HepG2 (cell line): ENCODE results near the gene AGR2. TPM values are rescaled to one million over a fixed set of nuclear protein-coding genes. Genes with fewer than 3 reads are reported as not detected.
A peak's percentile ranks its signal among the peaks of the same experiment; 100 is the strongest.

ENCODE experiments used
- ATAC-seq: fragments of 200-7000 bp; cut with Tn5 transposase; 3 replicates; pipeline ENCODE4 v1.9.1; 2020; ENCODE audit warnings: mild to moderate bottlenecking, moderate library complexity
- BruUV-seq: library from RNA; stranded (reverse); fragments of 400-500 nt; replicated peaks from 2 replicates; lab custom pipeline; 2021; lab: Mats Ljungman, UMichigan
- CTCF ChIA-PET: fragments of 300-600 bp; formaldehyde crosslinking; extraction: SDS; loops from one replicate; lab custom pipeline; 2021; ENCODE audit warnings: low total read pairs, inconsistent platforms, low intra/inter-chr PET ratio; lab: Yijun Ruan, JAX
- POLR2A ChIA-PET: fragments of 350-600 bp; sonication (Branson Sonifier 250); formaldehyde crosslinking; loops from one replicate; lab custom pipeline; 2020; ENCODE audit warnings: antibody characterized with exemption, inconsistent platforms; lab: Yijun Ruan, JAX
- DNase-seq: peaks from one replicate; pipeline ENCODE4 v3.0.0-alpha.2; 2015; ENCODE audit warnings: low spot score
- FAIRE-seq: peaks from 3 replicates; lab custom pipeline; 2011; peaks lifted over from hg19 to GRCh38; lab: Jason Lieb, UNC
- H2AFZ ChIP-seq: one replicate; pipeline ENCODE4 v1.6.1; 2011; ENCODE audit warnings: low read length, inconsistent platforms
- H3K27ac ChIP-seq: fragments of 300-600 bp; 3 replicates; pipeline ENCODE4 v1.8.0; 2011; ENCODE audit warnings: mixed run types, mild to moderate bottlenecking, mixed read lengths, low read length, inconsistent platforms; ENCODE audit not compliant: insufficient read depth; ENCODE audit errors: extremely low read length
- H3K27me3 ChIP-seq, 2 experiments: fragments of 200-600 bp in 1 of 2; 2 replicates in 1 of 2; 3 replicates in 1 of 2; pipeline versions ENCODE4 v1.6.0 to v1.8.0; 2011; ENCODE audit warnings: low read length in 2 of 2, mild to moderate bottlenecking in 2 of 2, moderate library complexity in 2 of 2, inconsistent platforms in 1 of 2; ENCODE audit not compliant: insufficient read depth in 2 of 2, control insufficient read depth in 1 of 2
- H3K36me3 ChIP-seq, 2 experiments: fragments of 200-600 bp in 1 of 2; replicated peaks in 1 of 2; 2 replicates in 1 of 2; 3 replicates in 1 of 2; pipeline versions ENCODE4 v1.5.1 to v1.8.0; 2011; ENCODE audit warnings: low read length in 2 of 2, inconsistent platforms in 1 of 2; ENCODE audit not compliant: insufficient read depth in 2 of 2, control insufficient read depth in 1 of 2
- H3K4me1 ChIP-seq: 2 replicates; pipeline ENCODE4 v1.5.1; 2012; ENCODE audit warnings: low read length, inconsistent platforms; ENCODE audit not compliant: insufficient read depth
- H3K4me2 ChIP-seq: 2 replicates; pipeline ENCODE4 v1.6.0; 2011; ENCODE audit warnings: low read depth, low read length, inconsistent platforms
- H3K4me3 ChIP-seq, 3 experiments: fragments of 200-600 bp in 1 of 3; sonication (generic), shearing (Covaris generic) in 1 of 3; replicated peaks in 1 of 3; 2 replicates each; pipeline ENCODE4 v1.5.1; 2011 to 2016; ENCODE audit warnings: low read length in 3 of 3, inconsistent platforms in 2 of 3, low read depth in 2 of 3, mild to moderate bottlenecking in 2 of 3, control low read depth in 1 of 3, mixed read lengths in 1 of 3; ENCODE audit not compliant: insufficient read depth in 1 of 3
- H3K79me2 ChIP-seq: one replicate; pipeline ENCODE4 v1.6.1; 2011; ENCODE audit warnings: low read length, inconsistent platforms; ENCODE audit not compliant: insufficient read depth
- H3K9ac ChIP-seq: 2 replicates; pipeline ENCODE4 v1.6.0; 2011; ENCODE audit warnings: mild to moderate bottlenecking, low read depth, low read length, inconsistent platforms; ENCODE audit not compliant: insufficient read depth
- H3K9me3 ChIP-seq: 2 replicates; pipeline ENCODE4 v1.5.1; 2012; ENCODE audit warnings: mild to moderate bottlenecking, low read length
- H4K20me1 ChIP-seq: 2 replicates; pipeline ENCODE4 v1.6.0; 2011; ENCODE audit warnings: inconsistent platforms, mild to moderate bottlenecking, low read length, moderate library complexity; ENCODE audit not compliant: insufficient read depth
- NONO ChIP-seq, 2 experiments: fragments of 450-650 bp in 1 of 2; sonication (generic) in 1 of 2; formaldehyde crosslinking in 1 of 2; IDR thresholded peaks in 1 of 2; conservative IDR thresholded peaks in 1 of 2; 2 replicates each; pipeline versions ENCODE4 v1.6.1 to v1.8.0; 2017 to 2022; ENCODE audit warnings: mild to moderate bottlenecking in 1 of 2, missing genetic modification reagents in 1 of 2, moderate library complexity in 1 of 2
- RBFOX2 ChIP-seq: fragments of 200-400 bp; formaldehyde crosslinking; IDR thresholded peaks from 2 replicates; pipeline ENCODE4 v1.6.1; 2017; ENCODE audit warnings: low read depth, mild to moderate bottlenecking, low read length
- RFX5 ChIP-seq: IDR thresholded peaks from 2 replicates; pipeline ENCODE4 v1.6.1; 2011; ENCODE audit warnings: low read depth, low read length, improper control_type of control experiment
- SALL2 ChIP-seq: sonication (generic); formaldehyde crosslinking; IDR thresholded peaks from 2 replicates; pipeline ENCODE4 v1.8.1; 2023; ENCODE audit warnings: mild to moderate bottlenecking, missing genetic modification reagents, inconsistent platforms
- SATB2 ChIP-seq: sonication (generic); formaldehyde crosslinking; IDR thresholded peaks from 2 replicates; pipeline ENCODE4 v1.5.0; 2020; ENCODE audit warnings: missing genetic modification reagents
- SPEN ChIP-seq: sonication (generic); formaldehyde crosslinking; IDR thresholded peaks from 2 replicates; pipeline ENCODE4 v1.5.1; 2020; ENCODE audit warnings: low read depth, mild to moderate bottlenecking, missing genetic modification reagents
- TAF15 ChIP-seq: fragments of 200-400 bp; formaldehyde crosslinking; IDR thresholded peaks from one replicate; pipeline ENCODE4 v1.6.1; 2018; ENCODE audit warnings: mild to moderate bottlenecking, low read depth, low read length; ENCODE audit not compliant: poor library complexity, severe bottlenecking
- TRIM22 ChIP-seq: fragments of 450-650 bp; IDR thresholded peaks from 2 replicates; pipeline ENCODE4 v1.6.1; 2017
- YY1 ChIP-seq: IDR thresholded peaks from 2 replicates; pipeline ENCODE4 v1.6.1; 2011; ENCODE audit warnings: low read length, low read depth, moderate library complexity, mild to moderate bottlenecking; ENCODE audit not compliant: insufficient read depth, insufficient replicate concordance
- ZNF333 ChIP-seq: sonication (generic); formaldehyde crosslinking; IDR thresholded peaks from 2 replicates; pipeline ENCODE4 v1.4.0; 2020; ENCODE audit warnings: mild to moderate bottlenecking, missing genetic modification reagents, borderline replicate concordance
- ZNF44 ChIP-seq: sonication (generic); formaldehyde crosslinking; IDR thresholded peaks from 2 replicates; pipeline ENCODE4 v1.5.1; 2020; ENCODE audit warnings: mild to moderate bottlenecking, missing genetic modification reagents
- ZNF577 ChIP-seq: sonication (generic); formaldehyde crosslinking; IDR thresholded peaks from 2 replicates; pipeline ENCODE4 v1.4.0; 2020; ENCODE audit warnings: mild to moderate bottlenecking, low read depth, missing genetic modification reagents, borderline replicate concordance
- ZNF670 ChIP-seq: sonication (generic); formaldehyde crosslinking; IDR thresholded peaks from 2 replicates; pipeline ENCODE4 v1.8.0; 2022; ENCODE audit warnings: mild to moderate bottlenecking, missing genetic modification reagents, borderline replicate concordance
- WGBS: methylation state at CpG from one replicate; pipeline ENCODE4 v1.1.6; 2017; ENCODE audit warnings: low lambda C conversion rate; 5-methylcytosine and 5-hydroxymethylcytosine counted together
- in situ Hi-C: cut with HindIII; loops from 2 replicates; pipeline ENCODE4 v1.10.0; 2017; ENCODE audit warnings: low pct_unique_long_range_greater_than_20kb; ENCODE audit not compliant: extremely low pct_ligation_motif_present
- intact Hi-C: fragments of 100-400 bp; cut with micrococcal nuclease; formaldehyde crosslinking; loops from one replicate; pipeline ENCODE4 v1.10.0; 2022; ENCODE audit not compliant: unreplicated experiment
- polyA plus RNA-seq, 8 experiments: library from polyadenylated mRNA; depleted of rRNA in 3 of 8; stranded (reverse) in 7 of 8; unstranded in 1 of 8; fragments of >200 nt; fragmentation: Illumina TruSeq in 4 of 8; extraction: Trizol in 4 of 8; gene quantifications; 2 replicates each; pipeline versions ENCODE4 v1.2.1 to v1.2.3, GENCODE V29; 2011 to 2016; ENCODE audit warnings: low read depth in 4 of 8, missing spikeins in 1 of 8, mixed read lengths in 1 of 8; ENCODE audit not compliant: insufficient read depth in 1 of 8
- total RNA-seq, 5 experiments: library from RNA; depleted of rRNA; stranded (reverse); fragments of >200 nt; fragmentation: Illumina TruSeq; extraction: Trizol; gene quantifications; 2 replicates each; pipeline ENCODE4 v1.2.3, GENCODE V29; 2016; ENCODE audit warnings: low read depth in 1 of 5
- TF ChIP-seq, protein P1 (sequence below): sonication (generic); formaldehyde crosslinking; IDR thresholded peaks from 2 replicates; pipeline ENCODE4 v1.5.1; 2020; ENCODE audit warnings: mild to moderate bottlenecking, missing genetic modification reagents
- TF ChIP-seq, protein P2 (sequence below): sonication (generic); formaldehyde crosslinking; IDR thresholded peaks from 2 replicates; pipeline ENCODE4 v1.5.1; 2020; ENCODE audit warnings: missing genetic modification reagents, mild to moderate bottlenecking, borderline replicate concordance

The AGR2 gene
- total and polyA plus RNA-seq, 2 of the 13 experiments (the other 11 are each of a cell fraction or from before 2014, with no cell fraction given), result 1.7 to 2.9 TPM

GRCh38 chr7:16754856-16755317 is 49.9 kb downstream of the AGR2 start (continued):
- TF ChIP-seq ZNF577 (no peak), SPEN (CRISPR knock-in tag) (no peak), NONO (IDR thresholded peaks at IDR 0.05) (no peak), NONO (CRISPR knock-in tag; conservative IDR thresholded peaks at IDR 0.05) (no peak)

GRCh38 chr7:16753932-16754855 is 50.6 kb downstream of the AGR2 start:
- intact Hi-C loops, result no loop called here
- CTCF ChIA-PET, result no interaction called here
- ATAC-seq, result peak; percentile 73
- no peak for TF ChIP-seq SALL2
- no peak for TF ChIP-seq TRIM22
- TF ChIP-seq, protein P1, sequence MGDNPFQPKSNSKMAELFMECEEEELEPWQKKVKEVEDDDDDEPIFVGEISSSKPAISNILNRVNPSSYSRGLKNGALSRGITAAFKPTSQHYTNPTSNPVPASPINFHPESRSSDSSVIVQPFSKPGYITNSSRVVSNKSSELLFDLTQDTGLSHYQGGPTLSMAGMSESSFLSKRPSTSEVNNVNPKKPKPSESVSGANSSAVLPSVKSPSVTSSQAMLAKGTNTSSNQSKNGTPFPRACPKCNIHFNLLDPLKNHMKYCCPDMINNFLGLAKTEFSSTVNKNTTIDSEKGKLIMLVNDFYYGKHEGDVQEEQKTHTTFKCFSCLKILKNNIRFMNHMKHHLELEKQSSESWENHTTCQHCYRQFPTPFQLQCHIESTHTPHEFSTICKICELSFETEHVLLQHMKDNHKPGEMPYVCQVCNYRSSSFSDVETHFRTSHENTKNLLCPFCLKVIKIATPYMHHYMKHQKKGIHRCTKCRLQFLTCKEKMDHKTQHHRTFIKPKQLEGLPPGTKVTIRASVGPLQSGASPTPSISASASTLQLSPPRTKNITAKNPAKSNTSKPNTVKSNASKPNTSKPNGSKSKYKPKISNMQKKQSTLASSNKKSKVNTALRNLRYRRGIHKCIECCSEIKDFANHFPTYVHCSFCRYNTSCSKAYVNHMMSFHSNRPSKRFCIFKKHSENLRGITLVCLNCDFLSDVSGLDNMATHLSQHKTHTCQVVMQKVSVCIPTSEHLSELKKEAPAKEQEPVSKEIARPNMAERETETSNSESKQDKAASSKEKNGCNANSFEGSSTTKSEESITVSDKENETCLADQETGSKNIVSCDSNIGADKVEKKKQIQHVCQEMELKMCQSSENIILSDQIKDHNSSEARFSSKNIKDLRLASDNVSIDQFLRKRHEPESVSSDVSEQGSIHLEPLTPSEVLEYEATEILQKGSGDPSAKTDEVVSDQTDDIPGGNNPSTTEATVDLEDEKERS (CRISPR knock-in tag), result 0 out of 2 replicates have a peak, but pooled peaks have one; percentile 13
- TF ChIP-seq ZNF670 (CRISPR knock-in tag), result no peak; the same call in 1 of the 2 replicates
- TF ChIP-seq ZNF44 (CRISPR knock-in tag), result 0 out of 2 replicates have a peak, but pooled peaks have one; percentile 13
- peak; percentile 34 for TF ChIP-seq TAF15
- 0 out of 2 replicates have a peak, but pooled peaks have one; percentile 28 for TF ChIP-seq ZNF333 (CRISPR knock-in tag)
- TF ChIP-seq YY1, result peak; percentile 11
- TF ChIP-seq, protein P2, sequence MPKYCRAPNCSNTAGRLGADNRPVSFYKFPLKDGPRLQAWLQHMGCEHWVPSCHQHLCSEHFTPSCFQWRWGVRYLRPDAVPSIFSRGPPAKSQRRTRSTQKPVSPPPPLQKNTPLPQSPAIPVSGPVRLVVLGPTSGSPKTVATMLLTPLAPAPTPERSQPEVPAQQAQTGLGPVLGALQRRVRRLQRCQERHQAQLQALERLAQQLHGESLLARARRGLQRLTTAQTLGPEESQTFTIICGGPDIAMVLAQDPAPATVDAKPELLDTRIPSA (CRISPR knock-in tag), result 0 out of 2 replicates have a peak, but pooled peaks have one; percentile 20
- TF ChIP-seq RBFOX2, result 0 out of 2 replicates have a peak, but pooled peaks have one; percentile 5
- no peak for TF ChIP-seq RFX5
- TF ChIP-seq SATB2 (CRISPR knock-in tag), result no peak

More at GRCh38 chr7:16753932-16754855, 50.6 kb downstream of the AGR2 start:
- in situ Hi-C loops, result no loop called here
- peaks cover 0 to 13% of the 10 kb centered on the region in 2 experiments; a peak in 3 of 5 replicates for H3K27me3 ChIP-seq
- FAIRE-seq (no peak), DNase-seq (peak; percentile 8)
- H3K4me3 ChIP-seq, result peak overlapping the region; percentile 62 to 80 (median 71); a peak in 5 of 6 replicates
- POLR2A ChIA-PET, result no interaction called here
- H2AFZ ChIP-seq, result peak overlapping the region; percentile 22
- H3K27ac ChIP-seq, result peak overlapping the region; percentile 17
- H3K4me2 ChIP-seq, result peak overlapping the region; percentile 89
- H3K36me3 ChIP-seq, result no peaks in the 10 kb centered on the region
- WGBS, result 5% methylated on average over 36 of the region's 58 CpGs
- peaks cover 15% of the 10 kb centered on the region; the same call in 1 of the 2 replicates for H3K4me1 ChIP-seq
- H4K20me1 ChIP-seq, result no peaks in the 10 kb centered on the region
- peak overlapping the region; percentile 46; the same call in 1 of the 2 replicates for H3K9ac ChIP-seq
- H3K9me3 ChIP-seq, result no peaks in the 10 kb centered on the region
- no TSS peak for BruUV-seq
- H3K79me2 ChIP-seq, result no peaks in the 10 kb centered on the region
